Loucy (cell line): ENCODE measurements around the gene CTDSPL.

ENCODE experiments used
- EZH2phosphoT487 ChIP-seq: fragments of 200-600 bp; IDR thresholded peaks from 2 replicates; pipeline ENCODE4 v1.6.1; 2018; ENCODE audit warnings: antibody characterized with exemption, mild to moderate bottlenecking, moderate library complexity, borderline replicate concordance
- TF ChIP-seq, protein P1 (sequence below): fragments of 200-600 bp; sonication (generic); conservative IDR thresholded peaks from 2 replicates; pipeline ENCODE4 v1.5.1; 2014; ENCODE audit warnings: mild to moderate bottlenecking, antibody characterized with exemption, low read length

DNA sequence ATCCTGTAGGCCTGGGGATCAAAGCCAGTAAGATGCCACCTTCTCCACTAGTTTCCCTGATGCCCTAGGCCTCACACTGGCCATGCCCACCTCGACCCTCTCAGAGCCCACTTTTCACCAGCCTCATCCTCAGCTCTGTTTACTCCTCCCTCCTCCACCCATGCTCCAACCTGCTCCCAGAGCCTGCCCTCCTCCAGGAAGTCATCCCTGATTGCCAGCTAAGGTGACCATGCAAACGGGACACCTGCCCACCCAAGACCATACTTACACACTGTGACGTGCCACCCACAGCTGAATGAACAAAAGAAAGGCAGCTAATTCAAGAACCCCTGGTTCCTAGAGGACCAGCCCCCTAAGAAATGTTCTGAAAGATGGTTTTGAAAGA, 158.7 kb downstream of the CTDSPL start:
- TF ChIP-seq, protein P1, sequence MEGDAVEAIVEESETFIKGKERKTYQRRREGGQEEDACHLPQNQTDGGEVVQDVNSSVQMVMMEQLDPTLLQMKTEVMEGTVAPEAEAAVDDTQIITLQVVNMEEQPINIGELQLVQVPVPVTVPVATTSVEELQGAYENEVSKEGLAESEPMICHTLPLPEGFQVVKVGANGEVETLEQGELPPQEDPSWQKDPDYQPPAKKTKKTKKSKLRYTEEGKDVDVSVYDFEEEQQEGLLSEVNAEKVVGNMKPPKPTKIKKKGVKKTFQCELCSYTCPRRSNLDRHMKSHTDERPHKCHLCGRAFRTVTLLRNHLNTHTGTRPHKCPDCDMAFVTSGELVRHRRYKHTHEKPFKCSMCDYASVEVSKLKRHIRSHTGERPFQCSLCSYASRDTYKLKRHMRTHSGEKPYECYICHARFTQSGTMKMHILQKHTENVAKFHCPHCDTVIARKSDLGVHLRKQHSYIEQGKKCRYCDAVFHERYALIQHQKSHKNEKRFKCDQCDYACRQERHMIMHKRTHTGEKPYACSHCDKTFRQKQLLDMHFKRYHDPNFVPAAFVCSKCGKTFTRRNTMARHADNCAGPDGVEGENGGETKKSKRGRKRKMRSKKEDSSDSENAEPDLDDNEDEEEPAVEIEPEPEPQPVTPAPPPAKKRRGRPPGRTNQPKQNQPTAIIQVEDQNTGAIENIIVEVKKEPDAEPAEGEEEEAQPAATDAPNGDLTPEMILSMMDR: no peak
- no peak for TF ChIP-seq EZH2phosphoT487
